Left renal cortex interstitium (tissue), 4 donors: ENCODE measurements around the gene DIPK1B. TPM values are rescaled to one million over a fixed set of nuclear protein-coding genes. Genes with fewer than 3 reads are reported as not detected.
"Not testable (repeated sequence)": the region's sequence is repeated elsewhere in the genome, so short reads cannot be mapped to it uniquely, and the experiment has no call there.

Experiments used
- DNase-seq, 4 donors: peaks; one replicate each; pipeline ENCODE4 v3.0.0-alpha.2; 2013; ENCODE audit warnings: low read depth in 4 of 4, low spot score in 2 of 4, missing footprints in 1 of 4
- polyA plus RNA-seq, 4 donors: library from polyadenylated mRNA; unstranded; fragments of 120-200 nt; gene quantifications; one replicate each; pipeline ENCODE4 v1.2.1, GENCODE V29; 2013; ENCODE audit not compliant: insufficient read length in 4 of 4

The DIPK1B gene
- polyA plus RNA-seq, 4 donors = 28.5 to 47.3 (median 40.1) TPM

DNA sequence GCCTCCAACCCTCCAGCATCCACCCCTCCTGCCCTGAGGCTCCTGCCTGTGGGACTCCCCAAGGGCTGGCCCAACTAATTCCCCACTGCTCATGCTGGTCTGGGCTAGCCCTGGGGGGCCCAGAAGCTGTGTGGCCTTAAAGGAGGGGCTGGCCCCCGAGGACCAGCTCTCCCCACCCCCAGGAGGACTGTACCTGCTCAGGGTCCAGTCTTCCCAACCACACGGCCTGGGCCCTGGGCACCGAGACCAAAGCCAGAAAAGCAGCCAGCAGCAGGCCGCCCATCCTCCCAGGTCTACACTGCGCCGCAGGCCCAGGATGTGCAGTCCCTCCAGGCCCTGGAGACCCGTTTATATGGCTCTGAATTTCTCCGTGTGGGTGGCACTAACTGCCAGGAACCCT lies 35.8 kb downstream of the DIPK1B start, which contains the start of gene LCN6:
TSS of gene LCN6 (minus strand) at position 325 of the 400 bp plus-strand sequence. CDS start at position 283, 42 bp downstream.
- no peak for DNase-seq

GRCh38 chr9:136748666-136749611 lies 36.6 kb downstream of the DIPK1B start:
- no peak for DNase-seq

- DNase-seq = no peak
These were observed 38.2 kb downstream of the DIPK1B start for GRCh38 chr9:136750526-136750925.

DNA sequence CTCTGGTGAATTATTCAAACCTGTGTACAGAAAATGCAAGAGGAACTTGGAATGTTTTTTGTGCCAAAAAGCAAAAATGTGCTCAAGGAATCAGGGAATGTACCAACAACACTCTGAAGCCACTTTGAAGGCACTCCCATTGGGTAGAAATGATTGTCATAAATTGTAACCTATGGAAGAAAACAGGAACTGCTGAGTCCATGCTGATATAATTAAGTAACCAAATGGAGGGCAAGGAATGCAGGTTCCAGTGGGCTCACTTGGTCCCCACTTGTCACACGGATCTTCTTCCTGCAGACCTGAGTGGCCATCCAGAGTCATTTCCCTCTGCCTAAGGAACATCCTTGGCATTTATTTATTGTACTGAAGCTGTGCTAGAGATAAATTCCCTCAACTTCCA lies 38.9 kb downstream of the DIPK1B start:
- no peak for DNase-seq

DNA sequence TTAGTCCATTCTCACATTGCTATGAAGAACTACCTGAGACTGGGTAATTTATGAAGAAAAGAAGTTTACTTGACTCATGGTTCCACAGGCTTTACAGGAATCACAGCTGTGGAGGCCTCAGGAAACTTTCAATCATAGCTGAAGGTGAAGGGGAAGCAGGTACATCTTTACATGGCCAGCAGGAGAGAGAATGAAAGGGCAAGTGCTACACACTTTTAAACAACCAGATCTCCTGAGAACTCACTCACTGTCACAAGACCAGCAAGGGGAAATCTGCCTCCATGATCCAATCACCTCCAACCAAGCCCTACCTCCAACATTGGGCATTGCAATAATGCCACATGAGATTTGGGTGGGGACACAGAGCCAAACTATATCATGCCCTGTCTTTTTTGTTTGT lies 39.4 kb downstream of the DIPK1B start:
- DNase-seq = no peak

GRCh38 chr9:136753371-136754058 lies 41.1 kb downstream of the DIPK1B start:
- DNase-seq = no peak

- no peak for DNase-seq
These were observed 41.7 kb downstream of the DIPK1B start for GRCh38 chr9:136754059-136754572.

GRCh38 chr9:136754626-136755301 lies 42.4 kb downstream of the DIPK1B start:
- DNase-seq = no peak

DNA sequence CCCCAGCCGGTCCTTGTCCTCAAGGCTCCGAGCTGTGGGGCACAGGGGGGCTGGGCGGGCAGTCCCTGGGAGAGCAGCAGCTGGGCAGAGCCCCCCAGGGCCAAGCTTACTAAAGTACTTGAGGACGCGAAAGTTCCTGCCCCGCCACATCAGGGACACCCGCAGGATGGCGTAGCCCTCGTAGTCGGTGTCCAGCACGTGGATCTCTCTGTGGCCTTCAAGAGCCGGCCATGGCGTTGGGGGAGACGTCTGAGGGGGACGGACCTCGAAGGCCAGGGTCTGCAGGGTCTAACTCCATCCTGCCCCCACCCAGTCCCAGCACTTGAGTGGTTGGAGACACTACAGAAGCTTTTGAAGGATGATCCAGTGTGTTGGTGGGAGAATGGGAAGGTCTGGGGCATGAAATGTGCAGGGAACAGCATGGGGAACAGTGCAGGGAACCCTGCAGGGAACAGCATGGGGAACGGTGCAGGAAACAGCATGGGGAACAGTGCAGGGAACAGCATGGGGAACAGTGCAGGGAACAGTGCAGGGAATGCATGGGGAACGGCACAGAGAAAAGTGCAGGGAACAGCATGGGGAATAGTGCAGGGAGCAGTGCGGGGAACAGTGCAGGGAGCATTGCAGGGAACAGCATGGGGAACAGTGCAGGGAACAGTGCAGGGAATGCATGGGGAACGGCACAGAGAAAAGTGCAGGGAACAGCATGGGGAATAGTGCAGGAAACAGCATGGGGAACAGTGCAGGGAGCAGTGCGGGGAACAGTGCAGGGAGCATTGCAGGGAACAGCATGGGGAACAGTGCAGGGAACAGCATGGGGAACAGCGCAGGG lies 43.1 kb downstream of the DIPK1B start:
- DNase-seq = not testable (repeated sequence)

DNA sequence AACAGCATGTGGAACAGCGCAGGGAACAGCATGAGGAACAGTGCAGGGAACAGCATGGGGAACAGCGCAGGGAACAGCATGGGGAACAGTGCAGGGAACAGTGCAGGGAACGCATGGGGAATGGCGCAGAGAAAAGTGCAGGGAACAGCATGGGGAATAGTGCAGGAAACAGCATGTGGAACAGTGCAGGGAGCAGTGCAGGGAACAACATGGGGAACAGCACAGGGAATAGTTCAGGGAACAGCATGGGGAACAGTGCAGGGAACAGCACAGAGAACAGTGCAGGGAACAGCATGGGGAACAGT lies 43.7 kb downstream of the DIPK1B start:
- DNase-seq = no peak

DNA sequence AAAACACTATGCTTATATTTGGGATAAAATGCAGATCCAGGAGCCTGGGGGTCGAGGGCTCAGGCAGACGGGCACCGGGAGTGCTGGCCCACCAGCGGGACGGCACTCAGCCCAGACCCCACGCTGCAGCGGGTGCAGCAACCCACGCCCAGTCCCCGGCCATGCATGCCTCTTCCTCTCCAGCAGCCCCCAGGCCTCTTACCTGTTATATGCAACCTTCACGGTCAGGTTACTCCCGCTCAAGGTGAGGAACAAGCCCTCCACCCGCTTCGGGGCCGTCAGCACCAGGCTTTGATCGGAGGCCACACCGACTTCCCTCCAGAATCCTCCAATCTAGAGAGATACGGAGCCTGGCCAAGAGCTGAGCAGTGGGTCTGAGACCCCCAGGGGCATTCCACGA lies 44.5 kb downstream of the DIPK1B start:
- DNase-seq = no peak

DNA sequence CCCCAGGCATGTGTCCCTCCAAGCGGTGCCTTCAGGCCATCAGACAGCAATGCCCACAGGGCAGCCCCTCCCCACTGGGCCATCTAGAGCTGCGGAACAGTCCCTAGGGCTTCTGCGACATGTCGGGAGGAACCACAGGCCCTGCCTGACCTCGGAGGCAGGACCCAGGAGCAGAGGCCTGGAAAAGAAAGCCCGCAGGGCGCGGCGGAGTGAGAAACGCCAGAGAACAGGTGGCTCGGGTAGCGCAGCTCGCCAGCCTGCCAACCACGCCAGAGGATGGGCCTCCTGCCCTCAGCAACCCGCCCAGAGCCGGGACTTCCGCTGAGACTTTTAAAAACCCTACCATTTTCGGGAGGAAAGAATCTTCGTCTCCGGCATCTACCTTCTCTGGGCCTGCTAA lies 45.0 kb downstream of the DIPK1B start:
- DNase-seq = no peak

DNA sequence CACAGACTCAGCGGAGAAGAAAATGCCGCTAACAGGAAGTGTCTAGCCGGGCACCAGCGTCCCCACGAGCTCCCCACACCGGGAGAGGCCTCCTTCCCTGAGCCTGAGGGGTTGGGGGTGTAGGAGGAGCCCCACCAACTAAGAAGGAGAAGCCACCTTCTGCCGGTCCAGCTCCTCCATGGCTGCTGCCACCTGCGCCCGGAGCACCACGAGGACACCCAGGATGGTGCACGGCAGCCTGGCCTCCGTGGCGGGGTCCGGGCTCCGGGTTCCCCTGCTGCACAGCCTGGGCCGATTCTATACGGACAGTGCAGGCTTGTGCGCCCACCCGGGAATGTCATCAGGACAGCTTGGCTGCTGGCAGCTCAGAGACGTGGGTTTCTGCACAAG lies 45.4 kb downstream of the DIPK1B start:
- no peak for DNase-seq

GRCh38 chr9:136759001-136759400 lies 46.6 kb downstream of the DIPK1B start:
- DNase-seq = no peak

DNA sequence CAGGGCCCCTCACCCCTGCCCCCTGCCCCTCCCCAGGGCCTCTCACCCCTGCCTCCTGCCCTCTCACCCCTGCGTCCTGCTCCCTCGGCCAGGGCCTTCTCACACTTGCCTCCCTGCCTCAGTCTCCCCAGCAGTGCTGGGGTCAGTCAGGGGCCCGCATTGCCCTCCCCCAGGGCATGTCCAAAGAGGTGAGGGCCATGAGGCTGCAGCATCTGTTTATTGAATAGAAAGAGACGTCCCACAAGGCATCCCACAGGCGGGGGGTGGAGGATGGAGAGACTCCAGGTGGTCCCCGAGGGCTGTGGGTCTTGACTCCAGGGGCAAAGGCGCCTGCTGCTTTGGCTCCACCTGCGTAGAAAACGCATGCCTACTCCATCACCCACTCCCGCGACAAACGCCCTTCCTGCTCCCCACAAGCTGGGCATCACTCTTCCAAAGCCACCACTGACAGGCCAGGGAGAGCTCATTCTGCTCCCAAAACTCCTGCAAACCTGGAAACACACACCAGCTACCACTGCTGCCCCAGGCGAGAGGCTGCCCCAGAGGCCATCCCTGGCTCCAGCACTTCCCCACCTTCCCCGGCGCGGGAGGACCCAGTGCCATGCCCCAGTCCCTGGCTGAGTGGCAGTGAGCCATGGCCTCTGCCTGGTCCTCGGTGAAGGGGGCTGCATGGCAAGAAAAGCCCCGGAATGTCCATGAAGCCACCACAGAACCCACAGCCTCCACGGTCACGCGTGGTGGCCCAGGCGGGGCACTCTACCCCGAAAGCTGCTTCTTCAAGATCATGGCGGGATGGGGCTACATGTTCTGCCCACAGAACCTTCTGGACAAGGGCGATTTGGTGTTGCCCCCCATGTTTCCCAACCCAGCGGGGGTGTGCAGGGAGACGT lies 47.3 kb downstream of the DIPK1B start:
- DNase-seq = no peak

- no peak for DNase-seq
These were observed 48.1 kb downstream of the DIPK1B start for GRCh38 chr9:136760424-136760823.

DNA sequence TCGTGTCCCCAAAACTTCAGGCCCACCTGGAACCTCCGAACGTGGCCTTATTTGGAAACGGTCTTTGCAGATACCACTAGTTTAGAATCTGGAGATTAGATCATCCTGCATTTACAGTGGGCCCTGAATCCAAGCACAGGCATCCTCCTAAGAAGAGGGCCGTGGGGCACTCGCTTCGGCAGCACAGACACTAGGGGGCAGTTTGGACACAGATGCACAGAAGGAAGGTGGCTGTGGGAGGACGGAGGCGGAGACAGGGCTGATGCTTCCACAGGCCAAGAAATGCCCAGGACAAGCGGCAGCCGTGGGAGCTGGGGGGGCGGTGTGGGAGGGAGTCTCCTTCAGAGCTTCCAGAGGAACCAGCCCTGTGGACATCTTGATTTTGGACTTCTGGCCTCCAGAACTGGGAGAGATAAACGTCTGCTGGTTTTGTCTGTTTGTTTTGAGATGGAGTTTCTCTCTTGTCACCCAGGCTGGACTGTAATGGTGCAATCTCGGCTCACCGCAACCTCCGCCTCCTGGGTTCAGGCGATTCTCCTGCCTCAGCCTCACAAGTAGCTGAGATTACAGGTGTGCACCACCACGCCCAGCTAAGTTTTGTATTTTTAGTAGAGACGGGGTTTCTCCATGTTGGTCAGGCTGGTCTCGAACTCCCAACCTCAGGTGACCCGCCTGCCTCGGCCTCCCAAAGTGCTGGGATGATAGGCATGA lies 48.6 kb downstream of the DIPK1B start:
- DNase-seq = not testable (repeated sequence)

DNA sequence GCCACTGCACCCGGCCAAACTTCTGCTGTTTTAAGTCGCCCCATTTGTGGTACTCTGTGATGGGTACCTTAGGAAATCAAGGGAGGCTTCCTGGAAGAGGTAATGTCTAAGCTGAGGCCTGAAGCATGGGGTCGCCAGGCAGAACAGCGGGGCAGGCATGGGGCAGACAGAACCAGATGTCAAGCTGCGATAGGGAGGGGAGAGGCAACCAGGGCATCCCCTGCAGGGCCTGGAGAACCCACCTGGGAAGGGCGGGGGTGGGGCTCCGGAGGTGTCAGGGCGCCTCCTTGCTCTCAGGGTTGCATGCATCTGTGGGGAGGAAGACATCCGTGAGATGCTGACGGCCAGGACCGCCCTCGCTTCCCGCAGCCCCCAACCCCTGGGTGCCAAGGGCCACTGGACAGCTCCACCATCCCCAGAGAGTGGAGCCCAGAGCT lies 49.2 kb downstream of the DIPK1B start:
- no peak for DNase-seq
